ENCODE results near the gene ZBTB46.
"Not testable (repeated sequence)": the region's sequence is repeated elsewhere in the genome, so short reads cannot be mapped to it uniquely, and the experiment has no call there.

ZBTB46 gene, protein sequence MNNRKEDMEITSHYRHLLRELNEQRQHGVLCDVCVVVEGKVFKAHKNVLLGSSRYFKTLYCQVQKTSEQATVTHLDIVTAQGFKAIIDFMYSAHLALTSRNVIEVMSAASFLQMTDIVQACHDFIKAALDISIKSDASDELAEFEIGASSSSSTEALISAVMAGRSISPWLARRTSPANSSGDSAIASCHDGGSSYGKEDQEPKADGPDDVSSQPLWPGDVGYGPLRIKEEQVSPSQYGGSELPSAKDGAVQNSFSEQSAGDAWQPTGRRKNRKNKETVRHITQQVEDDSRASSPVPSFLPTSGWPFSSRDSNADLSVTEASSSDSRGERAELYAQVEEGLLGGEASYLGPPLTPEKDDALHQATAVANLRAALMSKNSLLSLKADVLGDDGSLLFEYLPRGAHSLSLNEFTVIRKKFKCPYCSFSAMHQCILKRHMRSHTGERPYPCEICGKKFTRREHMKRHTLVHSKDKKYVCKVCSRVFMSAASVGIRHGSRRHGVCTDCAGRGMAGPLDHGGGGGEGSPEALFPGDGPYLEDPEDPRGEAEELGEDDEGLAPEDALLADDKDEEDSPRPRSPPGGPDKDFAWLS

DNA sequence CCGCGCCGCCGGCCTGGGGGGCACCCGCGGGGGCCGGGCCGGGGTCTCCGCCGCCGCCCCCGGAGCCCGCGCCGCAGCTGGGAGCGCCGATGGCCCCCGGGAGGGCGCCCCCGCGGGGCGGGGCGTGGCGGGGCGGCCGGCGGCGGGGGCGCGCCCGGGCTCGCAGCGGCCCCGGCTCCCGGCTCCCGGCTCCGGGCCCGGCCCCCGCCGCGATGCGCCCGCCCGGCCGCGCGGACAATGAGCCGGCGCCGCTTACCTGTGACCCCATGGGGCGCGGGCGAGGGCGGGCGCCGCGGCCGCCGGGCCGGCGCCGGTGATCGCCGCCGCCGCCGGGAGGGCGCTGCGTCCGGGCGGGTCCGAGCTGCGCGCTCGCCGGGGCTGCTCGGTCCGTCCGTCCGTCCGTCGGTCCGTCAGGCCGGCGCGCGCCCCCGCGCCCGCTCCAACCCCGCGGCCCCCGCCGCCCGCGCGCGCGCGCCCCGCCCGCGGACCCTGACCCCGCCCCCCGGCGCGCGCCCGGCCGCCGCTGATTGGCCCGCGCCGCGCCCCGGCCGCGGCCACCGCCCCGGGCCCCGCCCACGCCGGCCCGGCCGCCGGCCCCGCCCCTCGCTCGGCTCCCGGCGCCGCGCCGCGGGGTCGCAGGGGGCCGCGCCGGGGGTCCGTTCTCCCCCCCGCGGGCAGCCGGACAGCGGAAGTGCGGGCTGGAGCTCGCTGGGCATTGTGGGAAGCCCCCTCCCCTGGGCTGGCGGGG, at the start of gene ZBTB46:
ZBTB46 (minus strand) TSS at position 424 of the 748 bp plus-strand sequence. CDS start 40,507 bp downstream, outside the sequence.
- DNase-seq = no peak

DNA sequence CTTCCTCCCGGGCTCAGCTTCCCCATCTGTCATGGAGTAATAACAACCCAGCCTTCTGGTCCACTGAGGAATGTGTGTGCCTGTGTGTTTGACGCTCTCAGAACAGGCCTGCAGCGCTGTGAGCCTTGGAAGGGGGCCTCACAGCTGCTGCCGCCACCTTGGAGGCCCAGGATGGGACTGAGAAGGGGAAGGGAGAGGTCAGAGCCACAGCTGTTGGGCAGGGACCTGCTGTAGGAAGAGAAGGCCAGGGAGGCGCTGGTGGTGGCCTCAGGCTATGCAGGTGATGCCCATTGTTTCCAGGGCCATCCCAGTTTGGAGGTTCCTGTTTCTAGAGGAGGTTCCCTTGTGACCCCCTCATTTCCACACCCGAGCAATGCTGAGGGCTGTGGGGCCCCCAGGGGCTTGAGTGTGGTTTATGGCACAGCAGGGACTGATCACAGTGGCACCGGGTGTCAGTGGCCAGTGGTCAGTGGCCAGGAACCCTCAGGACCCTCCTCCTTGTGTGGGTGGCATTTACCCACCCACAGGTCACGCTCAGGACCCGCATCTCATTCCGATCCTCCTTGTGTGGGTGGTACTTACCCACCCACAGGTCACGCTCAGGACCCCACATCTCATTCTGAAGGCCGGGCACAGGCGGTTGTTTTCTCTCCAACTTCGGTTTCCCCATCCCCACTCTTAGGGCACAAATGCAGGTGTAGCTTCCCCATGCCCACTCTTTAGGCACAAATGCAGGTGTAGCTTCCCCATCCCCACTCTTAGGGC, 48.0 kb upstream of the ZBTB46 start:
- DNase-seq = no peak

DNA sequence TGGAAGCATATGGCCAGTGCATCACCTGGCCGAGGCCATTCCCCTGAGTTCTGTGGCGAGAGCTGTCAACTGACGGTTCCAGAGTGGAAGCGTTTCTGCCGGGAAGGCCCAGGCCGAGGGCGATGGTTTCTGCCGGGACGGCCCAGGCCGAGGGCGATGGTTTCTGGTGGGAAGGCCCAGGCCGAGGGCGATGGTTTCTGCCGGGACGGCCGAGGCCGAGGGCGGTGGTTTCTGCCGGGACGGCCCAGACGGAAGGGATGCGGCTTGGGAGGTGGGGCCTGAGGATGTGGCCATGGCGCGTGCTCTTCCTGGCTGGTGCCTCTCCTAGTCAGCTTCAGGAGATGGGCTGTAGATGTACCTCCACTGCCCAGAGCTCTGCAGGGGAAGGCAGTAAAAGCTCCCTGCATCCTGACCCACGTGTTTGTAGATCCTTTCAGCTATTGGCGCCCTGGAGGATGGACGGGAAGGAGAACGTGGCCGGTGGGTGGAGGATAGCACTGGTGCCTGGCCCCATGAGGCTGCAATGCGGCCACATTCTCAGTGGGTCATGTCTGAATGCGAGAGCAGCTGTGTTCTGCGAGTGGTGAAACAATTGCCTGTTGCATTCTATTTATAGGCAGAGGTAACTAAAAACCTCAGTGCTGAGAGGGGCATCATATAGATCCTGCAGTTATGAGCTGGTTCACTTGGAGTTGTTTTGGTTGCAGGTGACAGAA, 46.8 kb upstream of the ZBTB46 start:
- no peak for DNase-seq

DNA sequence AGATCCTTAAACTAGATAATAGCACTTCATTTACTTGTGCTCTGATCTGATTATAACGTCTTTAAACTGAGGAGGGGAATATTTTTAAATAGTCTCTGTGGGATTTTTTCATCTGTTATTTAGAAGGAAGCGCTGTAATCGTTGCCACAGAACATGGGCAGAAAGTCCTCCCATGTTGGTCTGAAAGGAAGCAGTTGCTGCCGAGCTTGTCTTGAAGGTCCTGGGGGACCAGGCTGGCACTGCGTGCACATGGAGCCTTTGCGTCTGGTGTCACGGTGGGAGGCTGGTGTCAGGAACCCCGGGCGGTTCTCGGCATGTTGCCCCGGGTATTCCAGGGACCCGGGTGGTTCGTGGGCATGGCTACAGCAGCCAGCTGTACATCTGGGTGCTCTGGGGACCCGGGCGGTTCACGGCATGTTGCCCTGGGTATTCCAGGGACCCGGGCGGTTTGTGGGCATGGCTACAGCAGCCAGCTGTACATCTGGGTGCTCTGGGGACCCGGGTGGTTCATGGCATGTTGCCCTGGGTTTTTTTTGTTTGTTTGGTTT, 45.5 kb upstream of the ZBTB46 start:
- DNase-seq = no peak

DNA sequence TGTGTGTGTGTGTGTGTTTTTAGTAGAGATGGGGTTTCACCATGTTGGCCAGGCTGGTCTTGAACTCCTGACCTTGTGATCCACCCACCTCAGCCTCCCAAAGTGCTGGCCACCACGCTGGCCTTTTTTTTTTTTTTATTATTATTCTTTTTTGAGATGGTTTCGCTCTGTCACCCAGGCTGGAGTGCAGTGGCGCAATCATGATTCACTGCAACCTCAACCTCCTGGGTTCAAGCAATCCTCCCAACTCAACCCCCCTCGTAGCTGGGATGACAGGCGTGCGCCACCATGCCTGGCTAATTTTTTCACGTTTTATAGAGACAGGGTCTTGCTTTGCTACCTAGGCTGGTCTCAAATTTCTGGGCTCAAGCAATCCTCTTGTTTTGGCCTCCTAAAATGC, 43.2 kb upstream of the ZBTB46 start:
- not testable (repeated sequence) for DNase-seq

DNA sequence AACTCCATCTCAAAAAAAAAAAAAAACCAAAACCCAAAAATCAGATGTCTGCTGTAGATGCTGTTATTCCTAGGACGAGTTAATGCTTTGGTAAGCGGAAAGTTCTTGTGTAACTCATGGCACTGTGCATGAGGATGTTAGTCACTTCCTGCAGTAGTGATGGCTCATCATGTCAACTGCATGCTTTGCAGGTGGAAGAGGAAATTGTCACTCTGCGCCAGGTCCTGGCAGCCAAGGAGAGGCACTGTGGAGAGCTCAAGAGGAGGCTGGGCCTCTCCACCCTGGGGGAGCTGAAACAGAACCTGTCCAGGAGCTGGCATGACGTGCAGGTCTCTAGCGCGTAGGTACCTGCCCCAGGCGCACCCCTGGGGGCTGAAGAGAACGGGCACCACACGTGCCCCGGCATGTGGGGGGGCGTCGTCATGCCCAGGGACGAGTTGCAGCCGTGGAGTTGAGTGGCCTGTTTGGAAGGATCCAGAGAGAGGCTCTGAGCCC, 42.5 kb upstream of the ZBTB46 start:
- DNase-seq = no peak

DNA sequence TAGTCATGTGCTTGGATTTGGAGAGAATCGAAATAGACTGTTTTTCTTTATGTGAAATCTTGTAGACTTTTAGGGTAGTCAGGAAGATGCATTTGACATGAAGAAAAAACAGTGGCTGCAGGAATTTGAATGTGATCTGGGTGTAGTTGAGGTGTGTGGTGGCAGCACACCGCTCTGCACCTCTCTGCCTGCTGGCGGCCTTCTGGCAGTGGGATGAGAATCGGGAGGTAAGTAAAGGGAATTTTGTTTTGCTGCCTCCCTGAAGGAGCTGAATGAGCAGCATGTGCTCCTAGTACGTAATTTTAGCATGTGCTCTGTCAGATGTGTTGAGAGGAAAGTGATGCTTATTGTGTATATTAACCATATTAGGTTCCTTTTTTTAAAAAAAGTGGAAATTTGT, 37.2 kb upstream of the ZBTB46 start:
- DNase-seq = no peak

DNA sequence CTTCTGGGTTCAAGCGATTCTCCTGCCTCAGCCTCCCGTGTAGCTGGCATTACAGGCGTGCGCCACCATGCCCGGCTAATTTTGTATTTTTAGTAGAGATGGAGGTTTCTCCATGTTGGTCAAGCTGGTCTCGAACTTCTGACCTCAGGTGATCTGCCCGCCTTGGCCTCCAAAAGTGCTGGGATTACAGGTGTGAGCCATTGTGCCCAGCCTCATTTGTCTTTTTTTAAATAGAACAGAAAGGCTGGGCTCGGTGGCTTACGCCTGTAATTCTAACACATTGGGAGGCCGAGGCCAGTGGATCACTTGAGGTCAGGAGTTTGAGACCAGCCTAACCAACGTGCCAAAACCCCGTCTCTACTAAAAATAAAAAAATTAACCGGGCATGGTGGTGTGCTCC, 36.0 kb upstream of the ZBTB46 start:
- DNase-seq = not testable (repeated sequence)

DNA sequence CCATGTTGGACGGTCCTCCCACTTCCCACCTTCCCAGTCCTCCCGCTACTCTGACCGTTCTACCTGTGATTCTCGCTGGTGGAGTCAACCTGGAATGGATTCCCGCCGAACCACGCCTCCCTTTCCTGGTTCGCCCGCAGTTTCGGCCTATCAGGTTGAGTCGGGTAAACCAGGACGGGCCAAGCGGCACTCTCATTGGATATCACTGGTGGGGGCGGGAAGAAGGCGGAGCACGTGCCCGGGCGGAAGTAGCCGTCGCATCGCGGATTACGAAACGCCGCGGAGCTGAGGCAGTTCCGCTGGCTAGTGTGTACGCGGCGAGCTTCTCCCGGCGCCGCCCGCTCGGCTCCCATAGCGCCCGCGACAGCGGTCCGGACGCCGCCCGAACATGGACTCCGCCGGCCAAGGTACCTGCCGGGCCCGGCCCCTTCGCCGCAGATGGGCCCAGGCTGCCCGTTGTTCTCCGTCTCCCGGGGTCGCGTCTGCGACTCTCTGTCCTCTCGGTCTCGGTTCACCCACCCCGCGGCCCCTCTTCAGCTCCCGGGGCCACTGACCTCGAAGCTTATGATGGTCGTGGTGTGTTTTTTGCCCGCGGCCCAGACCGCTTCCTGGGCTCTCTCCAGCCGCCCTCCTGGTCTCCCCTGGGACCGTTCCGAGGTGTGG, 34.0 kb upstream of the ZBTB46 start, which contains the start of gene TPD52L2:
TPD52L2 (plus strand) TSS at position 293 of the 663 bp plus-strand sequence; CDS start at position 389, 96 bp downstream.
- DNase-seq = peak; percentile 99

DNA sequence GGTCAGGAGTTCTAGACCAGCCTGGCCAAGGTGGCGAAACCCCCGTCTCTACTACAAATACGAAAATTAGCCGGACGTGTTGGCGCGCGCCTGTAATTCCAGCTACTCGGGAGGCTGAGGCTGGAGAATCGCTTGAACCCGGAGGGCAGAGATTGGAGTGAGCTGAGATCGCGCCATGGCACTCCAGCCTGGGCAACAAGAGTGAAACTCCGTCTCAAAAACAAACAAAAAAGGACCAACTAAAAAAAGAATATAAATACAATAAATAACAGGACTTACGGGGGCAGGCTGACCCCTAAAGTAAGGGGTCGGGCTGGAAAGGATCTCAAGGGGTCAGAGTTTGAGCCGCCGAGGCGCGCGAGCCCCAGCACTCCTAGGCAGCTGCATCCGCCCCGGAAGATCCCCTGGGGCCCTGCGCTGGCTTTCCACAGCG, 33.5 kb upstream of the ZBTB46 start:
- DNase-seq = no peak

DNA sequence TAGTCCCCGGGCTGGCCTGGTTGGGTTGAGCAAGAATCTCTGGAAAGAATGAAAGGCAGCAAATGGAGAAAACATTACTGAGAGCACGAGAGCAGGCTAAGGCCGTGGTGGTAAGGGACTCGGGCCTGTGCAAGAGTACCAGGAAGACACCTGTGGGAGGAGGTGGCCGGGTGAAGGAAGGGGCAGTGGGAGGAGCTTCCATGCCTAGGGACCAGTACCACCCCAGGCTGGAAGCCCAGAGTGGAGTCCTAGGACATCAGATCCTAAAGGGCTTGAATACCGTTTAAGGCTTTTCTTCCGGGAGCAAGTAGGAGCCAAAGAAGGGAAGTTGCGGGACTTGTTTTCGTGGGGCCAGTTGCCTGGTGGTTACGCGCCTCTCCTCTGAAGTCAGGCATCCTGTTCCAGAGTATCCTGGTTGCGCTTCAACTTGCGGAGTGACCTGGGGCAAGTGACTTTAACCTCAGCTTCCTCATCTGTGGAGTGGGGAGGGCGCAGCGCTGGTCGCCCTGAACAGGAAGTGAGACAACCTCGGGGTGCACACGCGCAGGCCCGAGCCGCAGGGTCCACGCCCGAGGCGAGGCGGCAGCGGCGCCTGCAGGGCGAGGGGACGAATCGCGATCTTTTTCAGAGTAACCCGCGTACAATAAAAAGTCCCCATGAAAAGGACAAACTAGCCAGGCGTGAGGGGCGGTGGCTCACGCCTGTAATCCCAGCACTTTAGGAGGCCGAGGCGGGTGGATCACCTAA, 32.9 kb upstream of the ZBTB46 start:
- peak; percentile 18 for DNase-seq

DNA sequence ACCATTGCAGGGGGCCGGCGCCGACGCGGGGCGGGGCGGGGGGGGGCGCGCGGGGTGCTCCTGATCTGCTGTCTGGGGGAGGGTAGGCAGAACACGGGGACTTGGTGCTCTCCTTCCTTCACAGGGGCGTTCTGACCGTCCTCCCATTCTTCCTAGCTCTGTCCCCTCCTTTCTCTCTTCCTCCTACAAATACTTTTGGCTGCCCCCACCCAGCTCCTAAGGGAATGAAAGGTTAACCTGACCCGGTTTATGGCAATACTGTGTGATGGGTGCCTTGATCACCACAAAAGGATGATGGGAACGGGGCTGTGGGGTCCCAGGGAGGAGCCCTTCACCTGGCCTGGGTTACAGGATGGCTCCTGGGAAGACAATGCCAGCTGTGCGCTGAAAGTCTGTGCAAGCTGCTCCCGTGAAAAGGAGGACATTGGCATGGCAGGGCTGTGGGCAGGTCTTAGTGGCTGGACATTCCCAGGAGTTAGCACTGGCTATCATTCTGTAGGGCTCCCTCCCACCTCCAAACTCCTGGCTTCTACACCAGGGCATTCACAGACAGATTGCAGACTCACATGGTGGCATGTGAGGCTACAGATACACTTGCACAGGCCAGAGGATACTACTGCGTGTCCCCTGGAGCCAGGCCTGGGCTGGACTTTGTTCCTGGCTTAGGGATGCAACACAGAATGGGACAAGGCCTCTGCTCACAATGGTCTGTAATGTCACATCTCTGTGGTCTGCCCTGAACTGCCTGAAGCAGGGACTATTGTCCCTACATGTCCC, 32.1 kb upstream of the ZBTB46 start:
- no peak for DNase-seq

DNA sequence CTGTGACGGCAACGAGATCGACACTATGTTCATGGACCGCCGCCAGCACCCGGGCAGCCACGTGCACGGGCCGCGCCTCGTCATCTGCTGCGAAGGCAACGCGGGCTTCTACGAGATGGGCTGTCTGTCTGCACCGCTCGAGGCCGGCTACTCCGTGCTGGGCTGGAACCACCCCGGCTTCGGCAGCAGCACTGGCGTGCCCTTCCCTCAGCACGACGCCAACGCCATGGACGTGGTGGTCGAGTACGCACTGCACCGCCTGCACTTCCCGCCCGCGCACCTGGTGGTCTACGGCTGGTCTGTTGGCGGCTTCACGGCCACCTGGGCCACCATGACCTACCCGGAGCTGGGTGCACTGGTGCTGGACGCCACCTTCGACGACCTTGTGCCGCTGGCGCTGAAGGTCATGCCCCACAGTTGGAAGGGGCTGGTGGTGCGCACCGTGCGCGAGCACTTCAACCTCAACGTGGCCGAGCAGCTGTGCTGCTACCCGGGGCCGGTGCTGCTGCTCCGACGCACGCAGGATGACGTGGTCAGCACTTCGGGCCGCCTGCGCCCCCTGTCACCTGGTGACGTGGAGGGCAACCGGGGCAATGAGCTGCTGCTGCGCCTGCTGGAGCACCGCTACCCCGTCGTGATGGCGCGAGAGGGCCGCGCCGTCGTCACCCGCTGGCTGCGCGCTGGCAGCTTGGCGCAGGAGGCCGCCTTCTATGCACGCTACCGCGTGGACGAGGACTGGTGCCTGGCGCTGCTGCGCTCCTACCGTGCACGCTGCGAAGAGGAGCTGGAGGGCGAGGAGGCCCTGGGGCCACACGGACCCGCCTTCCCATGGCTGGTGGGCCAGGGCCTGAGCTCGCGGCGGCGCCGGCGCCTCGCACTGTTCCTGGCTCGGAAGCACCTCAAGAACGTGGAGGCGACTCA, 31.2 kb upstream of the ZBTB46 start:
- DNase-seq = no peak

DNA sequence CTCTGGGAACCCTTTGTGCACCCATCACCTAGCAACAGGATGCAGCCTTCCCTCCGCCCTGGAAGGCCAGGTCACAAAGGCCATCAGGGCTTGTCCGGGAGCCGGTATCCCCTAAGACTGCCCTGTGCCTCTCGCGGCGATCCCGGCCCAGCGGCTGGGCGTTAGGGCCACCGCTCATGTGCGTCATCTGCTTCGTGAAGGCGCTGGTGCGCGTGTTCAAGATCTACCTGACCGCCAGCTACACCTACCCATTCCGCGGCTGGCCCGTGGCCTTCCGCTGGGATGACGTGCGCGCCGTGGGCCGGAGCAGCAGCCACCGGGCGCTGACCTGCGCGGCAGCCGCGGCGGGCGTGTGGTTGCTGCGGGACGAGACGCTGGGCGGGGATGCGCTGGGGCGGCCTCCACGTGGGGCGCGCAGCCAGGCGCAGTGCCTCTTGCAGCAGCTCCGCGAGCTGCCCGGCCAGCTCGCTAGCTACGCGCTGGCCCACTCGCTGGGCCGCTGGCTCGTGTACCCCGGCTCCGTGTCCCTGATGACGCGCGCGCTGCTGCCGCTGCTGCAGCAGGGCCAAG, 30.4 kb upstream of the ZBTB46 start, which contains the start of gene ABHD16B:
ABHD16B (plus strand) TSS at position 134 of the 570 bp plus-strand sequence; CDS start at position 177, 43 bp downstream.
- DNase-seq = no peak

DNA sequence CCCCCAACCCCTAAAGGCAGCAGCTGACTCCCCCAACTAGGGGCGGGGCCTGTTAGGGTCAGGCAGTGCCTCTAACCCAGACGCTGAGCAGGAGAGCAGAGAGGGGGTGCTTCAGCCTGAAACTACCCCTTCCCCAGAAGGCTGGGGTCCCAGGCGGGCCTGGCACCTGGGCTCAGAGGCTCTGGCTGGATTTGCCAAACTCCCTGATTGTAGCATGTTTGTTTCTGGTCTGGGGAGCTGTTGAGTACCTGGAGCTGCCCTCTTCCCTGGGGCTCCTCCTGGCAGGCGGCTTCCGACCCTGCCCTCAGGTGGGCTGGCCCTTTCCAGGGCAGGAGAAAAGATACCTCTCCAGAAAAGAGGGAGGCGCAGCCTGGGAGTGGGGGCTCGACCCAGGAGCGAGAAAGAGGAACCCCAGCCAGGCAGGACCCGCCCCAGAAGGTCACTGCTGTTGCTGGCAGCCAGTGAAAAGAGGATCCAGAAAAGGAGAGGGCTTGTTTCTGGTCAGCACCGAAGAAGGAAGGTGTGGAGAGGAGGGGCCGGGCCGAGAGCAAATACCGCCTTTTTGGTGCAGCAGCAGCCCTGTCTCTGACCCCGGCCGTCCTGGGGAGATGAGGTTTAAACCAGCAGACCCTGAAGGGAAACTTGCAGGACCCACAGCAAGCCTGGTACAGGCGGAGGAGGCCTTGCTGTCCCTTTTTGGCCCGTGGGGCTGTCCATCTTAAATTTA, 29.4 kb upstream of the ZBTB46 start:
- DNase-seq = no peak

DNA sequence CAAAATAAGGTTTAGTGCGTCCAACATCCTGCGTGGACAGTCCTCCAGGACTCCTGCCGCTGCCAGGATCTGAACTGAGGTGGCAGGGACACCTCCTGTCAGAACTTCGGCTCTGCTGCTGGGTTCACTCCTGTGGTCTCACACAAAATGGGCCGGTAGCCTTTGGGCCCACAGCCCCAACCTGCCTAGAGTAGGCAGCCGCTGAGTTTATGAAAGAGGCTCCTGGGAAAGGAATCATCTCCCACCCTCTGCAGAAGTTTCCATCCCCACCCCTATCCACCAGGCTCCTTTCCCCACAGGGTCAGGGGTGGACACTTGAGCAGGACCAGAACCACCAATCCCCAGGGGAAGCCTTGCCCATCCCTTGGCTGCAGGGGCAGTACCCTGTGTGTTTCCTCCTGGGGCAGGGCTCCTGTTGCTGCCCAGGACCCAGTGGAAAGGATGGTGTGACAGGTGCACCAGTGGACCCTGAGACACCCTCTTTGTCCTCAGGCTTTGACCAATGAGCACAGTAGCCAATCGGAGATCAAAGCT, 28.2 kb upstream of the ZBTB46 start:
- no peak for DNase-seq

Measured in NCI-H187 treated with DMSO at 0.1 percent for 48 hours (cell line).